ENCODE data around the gene MEGF8.
"Not testable (repeated sequence)": the region's sequence is repeated elsewhere in the genome, so short reads cannot be mapped to it uniquely, and the experiment has no call there.

MEGF8 gene

DNA sequence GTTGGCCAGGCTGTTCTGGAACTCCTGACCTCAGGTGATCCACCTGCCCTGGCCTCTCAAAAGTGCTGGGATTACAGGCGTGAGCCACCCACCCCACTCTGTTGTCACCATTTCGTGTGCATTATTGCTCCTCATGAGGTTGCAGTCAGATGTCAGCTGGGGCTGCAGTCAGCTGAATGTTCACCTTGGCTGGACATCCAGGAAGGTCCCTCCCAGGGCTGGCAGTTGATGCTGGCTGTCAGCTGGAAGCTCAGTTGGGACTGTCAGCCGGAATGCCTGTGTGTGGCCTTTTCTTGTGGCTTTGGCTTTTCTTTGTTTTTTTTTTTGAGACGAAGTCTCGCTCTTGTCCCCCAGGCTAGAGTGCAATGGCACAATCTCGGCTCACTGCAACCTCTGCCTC is 6.6 kb downstream of the MEGF8 start:
- DNase-seq (ENCODE audit: low read depth): no peak
- no peak overlapping the region for H3K4me3 ChIP-seq (ENCODE audit: low read depth, low read length)
- TF ChIP-seq, protein P1, sequence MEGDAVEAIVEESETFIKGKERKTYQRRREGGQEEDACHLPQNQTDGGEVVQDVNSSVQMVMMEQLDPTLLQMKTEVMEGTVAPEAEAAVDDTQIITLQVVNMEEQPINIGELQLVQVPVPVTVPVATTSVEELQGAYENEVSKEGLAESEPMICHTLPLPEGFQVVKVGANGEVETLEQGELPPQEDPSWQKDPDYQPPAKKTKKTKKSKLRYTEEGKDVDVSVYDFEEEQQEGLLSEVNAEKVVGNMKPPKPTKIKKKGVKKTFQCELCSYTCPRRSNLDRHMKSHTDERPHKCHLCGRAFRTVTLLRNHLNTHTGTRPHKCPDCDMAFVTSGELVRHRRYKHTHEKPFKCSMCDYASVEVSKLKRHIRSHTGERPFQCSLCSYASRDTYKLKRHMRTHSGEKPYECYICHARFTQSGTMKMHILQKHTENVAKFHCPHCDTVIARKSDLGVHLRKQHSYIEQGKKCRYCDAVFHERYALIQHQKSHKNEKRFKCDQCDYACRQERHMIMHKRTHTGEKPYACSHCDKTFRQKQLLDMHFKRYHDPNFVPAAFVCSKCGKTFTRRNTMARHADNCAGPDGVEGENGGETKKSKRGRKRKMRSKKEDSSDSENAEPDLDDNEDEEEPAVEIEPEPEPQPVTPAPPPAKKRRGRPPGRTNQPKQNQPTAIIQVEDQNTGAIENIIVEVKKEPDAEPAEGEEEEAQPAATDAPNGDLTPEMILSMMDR (IDR thresholded peaks at IDR 0.05; ENCODE audit: low read depth, low read length, missing control alignments): no peak

DNA sequence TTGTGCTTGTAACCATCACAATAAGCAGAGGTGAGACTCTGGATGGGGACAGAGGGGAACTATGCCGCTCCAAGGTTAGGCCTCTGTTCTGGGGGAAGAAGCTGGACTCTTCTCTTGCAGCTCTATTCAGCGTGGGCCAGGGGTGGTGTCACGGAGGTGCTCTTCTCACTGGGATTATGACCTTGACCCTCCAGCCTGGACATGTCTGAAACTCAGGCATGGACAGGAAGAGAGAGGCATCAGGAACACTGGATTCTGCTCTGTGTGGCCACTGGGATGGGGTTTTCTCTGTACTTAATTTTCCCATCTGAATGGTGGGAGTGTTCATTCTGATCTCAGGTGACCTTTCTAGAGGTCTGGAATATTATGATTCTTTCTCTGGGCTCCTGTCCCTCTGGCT is 7.6 kb downstream of the MEGF8 start:
- TF ChIP-seq, protein P1 (IDR thresholded peaks at IDR 0.05; ENCODE audit: low read depth, low read length, missing control alignments): no peak
- no peak for DNase-seq (ENCODE audit: low read depth)
- H3K4me3 ChIP-seq (ENCODE audit: low read depth, low read length): no peak overlapping the region

DNA sequence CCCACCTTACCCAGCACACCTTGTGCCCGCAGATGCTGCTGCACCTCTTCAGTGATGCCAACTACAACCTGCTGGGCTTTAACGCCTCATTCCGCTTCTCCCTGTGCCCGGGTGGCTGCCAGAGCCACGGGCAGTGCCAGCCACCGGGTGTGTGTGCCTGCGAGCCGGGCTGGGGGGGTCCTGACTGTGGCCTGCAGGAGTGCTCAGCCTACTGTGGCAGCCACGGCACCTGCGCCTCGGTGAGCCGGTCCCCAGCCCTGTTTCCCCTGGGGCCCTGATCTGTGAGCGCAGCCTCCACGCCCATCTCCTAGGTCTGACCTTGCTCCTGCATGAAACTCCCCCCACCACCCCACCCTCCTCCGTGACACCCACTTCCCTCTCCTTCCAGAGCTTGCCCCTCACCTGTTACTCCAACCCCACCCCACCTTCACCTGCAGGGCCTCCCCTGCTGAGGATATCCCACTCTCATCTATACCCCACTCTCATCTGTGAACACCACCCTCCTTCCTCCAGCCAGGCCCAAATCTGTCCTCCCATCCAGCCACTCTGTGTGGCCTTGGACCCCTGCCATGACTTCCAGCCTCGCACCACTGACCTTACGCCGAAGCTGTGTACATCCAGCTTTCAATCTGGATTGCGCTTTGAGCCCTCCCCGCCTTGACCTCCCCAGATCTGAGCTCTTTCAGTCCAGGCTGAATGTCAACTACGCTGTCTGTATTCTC is 8.7 kb downstream of the MEGF8 start:
- TF ChIP-seq, protein P1 (IDR thresholded peaks at IDR 0.05; ENCODE audit: low read depth, low read length, missing control alignments): no peak
- no peak overlapping the region for H3K4me3 ChIP-seq (ENCODE audit: low read depth, low read length)
- no peak for DNase-seq (ENCODE audit: low read depth)

DNA sequence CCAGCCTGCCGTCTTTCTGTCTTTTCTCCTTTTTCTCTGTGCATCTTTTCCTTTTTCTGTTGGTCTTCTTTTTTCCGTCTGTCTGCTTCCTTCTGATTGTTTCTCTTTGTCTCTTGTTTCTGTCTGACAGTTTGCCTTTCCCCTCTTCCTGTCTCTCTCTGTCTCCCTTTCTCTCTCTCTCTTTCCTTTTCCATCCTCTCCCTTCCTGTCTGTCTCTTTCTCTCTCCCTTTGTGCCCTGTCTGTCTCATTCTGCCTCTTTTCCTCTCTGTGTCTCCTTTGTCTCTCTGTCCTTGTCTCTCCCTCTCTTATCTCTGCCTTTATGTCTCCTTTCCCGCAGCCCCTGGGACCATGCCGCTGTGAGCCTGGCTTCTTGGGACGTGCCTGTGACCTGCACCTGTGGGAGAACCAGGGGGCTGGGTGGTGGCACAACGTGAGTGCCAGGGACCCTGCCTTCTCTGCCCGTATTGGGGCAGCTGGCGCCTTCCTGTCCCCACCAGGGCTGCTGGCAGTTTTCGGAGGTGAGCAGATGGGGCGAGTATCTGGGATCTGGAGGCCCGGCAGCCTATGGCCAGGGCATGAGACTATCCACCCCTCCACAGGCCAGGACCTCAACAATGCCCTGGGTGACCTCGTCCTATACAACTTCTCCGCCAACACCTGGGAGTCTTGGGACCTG is 9.4 kb downstream of the MEGF8 start:
- no peak for DNase-seq (ENCODE audit: low read depth)
- no peak overlapping the region for H3K4me3 ChIP-seq (ENCODE audit: low read depth, low read length)
- TF ChIP-seq, protein P1 (IDR thresholded peaks at IDR 0.05; ENCODE audit: low read depth, low read length, missing control alignments): no peak

DNA sequence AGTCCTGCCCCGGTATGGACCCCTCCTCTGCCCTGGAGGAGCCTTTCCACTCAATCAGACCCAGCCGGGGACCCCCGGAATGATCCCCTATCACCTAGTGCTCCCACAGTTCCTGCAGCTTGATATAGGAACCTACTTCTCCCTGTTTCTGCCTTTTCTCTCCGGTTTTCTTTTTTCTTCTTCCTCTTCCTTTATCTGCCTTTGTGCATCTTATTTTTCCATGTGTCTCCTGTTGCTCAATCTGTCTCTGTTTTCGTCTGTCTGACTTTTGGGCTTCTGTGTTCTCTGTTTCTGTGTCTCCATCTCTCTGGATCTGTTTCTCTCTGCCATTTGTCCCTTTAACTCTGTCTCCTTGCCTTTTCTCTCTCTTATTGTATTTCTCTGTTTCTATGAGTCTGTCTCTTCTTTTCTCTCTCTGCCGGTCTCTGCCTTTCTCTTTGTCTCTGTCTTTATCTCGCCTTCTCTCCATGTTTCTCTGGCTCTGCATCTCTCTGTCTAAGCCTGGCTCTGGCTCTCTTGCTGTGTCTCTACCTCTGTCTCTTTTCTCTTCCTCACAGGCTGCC is 10.0 kb downstream of the MEGF8 start:
- no peak for DNase-seq (ENCODE audit: low read depth)
- no peak overlapping the region for H3K4me3 ChIP-seq (ENCODE audit: low read depth, low read length)
- TF ChIP-seq, protein P1 (IDR thresholded peaks at IDR 0.05; ENCODE audit: low read depth, low read length, missing control alignments): no peak

DNA sequence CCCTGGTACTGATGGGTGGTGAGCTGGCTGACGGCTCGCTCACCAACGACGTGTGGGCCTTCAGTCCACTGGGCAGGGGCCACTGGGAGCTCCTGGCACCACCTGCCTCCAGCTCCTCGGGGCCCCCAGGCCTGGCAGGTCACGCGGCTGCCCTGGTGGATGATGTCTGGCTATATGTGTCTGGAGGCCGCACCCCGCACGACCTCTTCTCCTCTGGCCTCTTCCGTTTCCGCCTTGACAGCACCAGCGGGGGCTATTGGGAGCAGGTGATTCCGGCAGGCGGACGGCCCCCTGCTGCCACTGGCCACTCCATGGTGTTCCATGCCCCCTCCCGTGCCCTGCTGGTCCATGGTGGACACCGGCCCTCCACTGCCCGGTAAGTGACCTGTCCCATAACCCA is 10.5 kb downstream of the MEGF8 start:
- TF ChIP-seq, protein P1 (IDR thresholded peaks at IDR 0.05; ENCODE audit: low read depth, low read length, missing control alignments): no peak
- no peak for DNase-seq (ENCODE audit: low read depth)
- no peak overlapping the region for H3K4me3 ChIP-seq (ENCODE audit: low read depth, low read length)

DNA sequence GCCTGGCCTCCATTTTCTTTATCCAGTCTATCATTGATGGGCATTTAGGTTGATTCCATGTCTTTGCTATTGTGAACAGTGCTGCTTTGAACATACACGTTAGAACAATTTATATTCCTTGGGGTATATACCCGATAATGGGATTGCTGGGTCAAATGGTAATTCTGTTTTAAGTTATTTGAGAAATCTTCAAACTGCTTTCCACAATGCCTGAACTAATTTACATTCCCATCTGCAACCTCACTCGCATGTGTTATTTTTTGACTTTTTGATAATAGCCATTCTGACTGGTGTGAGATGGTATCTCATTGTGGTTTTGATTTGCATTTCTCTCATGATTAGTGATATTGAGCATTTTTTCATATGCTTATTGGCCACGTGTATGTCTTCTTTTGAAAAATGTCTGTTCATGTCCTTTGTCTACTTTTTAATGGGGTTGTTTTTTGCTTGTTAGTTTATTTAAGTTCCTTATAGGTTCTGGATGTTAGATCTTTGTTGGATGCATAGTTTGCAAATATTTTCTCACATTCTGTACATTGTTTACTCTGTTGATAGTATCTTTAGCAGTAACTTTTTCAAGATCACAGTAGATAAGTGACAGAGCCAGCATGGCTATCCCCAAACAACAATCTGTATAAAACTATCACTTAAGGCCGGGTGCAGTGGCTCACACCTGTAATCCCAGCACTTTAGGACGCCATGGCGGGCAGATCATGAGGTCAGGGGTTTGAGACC is 13.9 kb downstream of the MEGF8 start:
- not testable (repeated sequence) for DNase-seq (ENCODE audit: low read depth); H3K4me3 ChIP-seq (ENCODE audit: low read depth, low read length)

DNA sequence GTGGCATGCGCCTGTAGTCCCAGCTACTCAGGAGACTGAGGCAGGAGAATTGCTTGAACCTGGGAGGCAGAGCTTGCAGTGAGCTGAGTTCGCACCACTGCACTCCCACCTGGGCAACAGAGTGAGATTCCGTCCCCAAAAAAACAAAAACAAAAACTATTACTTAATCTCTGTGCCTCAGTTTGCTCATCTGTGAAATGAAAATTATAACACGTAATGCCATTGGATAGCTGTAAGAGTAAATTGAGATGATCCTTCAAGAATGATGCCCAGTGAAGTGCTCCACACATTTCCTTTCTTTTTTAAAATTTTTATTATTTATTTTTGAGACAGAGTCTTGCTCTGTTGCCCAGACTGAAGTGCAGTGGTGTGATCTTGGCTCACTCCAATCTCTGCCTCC is 14.5 kb downstream of the MEGF8 start:
- not testable (repeated sequence) for DNase-seq (ENCODE audit: low read depth); H3K4me3 ChIP-seq (ENCODE audit: low read depth, low read length)

Data from GM12864 (cell line).